Gastroesophageal sphincter (tissue), 3 donors: ENCODE data around the gene SFTPB.

ENCODE experiments used
- CTCF ChIP-seq, 4 experiments: fragments of 200-600 bp in 2 of 4; fragments of 450-650 bp in 2 of 4; sonication (generic) in 1 of 4; IDR thresholded peaks; one replicate each; pipeline ENCODE4 v1.5.1; 2017 to 2019; ENCODE audit warnings: antibody characterized with exemption in 4 of 4, mild to moderate bottlenecking in 2 of 4, moderate library complexity in 2 of 4
- EP300 ChIP-seq: sonication (generic); formaldehyde crosslinking; IDR thresholded peaks from one replicate; pipeline ENCODE4 v1.6.1; 2017; ENCODE audit warnings: antibody characterized with exemption, mild to moderate bottlenecking
- POLR2A ChIP-seq, 2 donors: fragments of 450-650 bp; IDR thresholded peaks; one replicate each; pipeline ENCODE4 v1.6.1; 2017; ENCODE audit warnings: antibody characterized with exemption in 2 of 2, mild to moderate bottlenecking in 2 of 2, moderate library complexity in 1 of 2
- POLR2AphosphoS5 ChIP-seq: sonication (generic); formaldehyde crosslinking; IDR thresholded peaks from one replicate; pipeline ENCODE4 v1.6.1; 2017; ENCODE audit warnings: antibody characterized with exemption

DNA sequence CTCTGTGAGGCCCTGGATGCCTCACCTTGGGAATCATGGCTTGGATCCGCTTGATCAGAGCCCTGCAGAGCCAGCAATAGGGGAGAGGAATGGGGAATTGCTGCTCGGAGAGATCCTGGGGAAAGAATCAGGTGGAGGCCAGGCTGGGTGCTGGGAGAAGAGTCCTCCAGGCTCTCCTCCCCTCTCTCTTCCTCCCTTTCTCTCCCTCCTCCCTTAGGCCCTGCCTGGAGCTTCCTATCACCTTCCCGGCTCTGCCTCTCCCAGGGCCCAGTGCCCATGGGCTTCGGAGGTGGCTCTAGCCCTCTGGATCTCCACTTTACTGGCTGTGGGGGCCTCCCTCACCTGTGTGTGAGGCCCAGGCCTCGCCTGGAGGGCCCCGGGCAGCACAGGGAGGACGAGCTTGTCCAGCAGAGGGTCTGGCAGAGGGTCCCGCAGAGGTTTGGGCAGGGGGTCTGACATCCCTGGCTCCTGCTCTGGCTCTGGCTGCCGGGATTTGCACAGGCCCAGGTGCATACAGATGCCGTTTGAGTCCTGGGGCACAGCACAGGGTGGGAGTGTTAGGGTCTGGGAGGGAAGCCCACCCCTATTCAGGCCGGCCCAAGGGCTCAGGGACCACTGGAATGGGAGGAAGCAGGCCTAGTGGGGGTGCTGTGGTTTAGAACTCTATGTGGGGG, 2.6 kb downstream of the SFTPB start:
- TF ChIP-seq CTCF (IDR thresholded peaks at IDR 0.05) (no peak), POLR2A (IDR thresholded peaks at IDR 0.05) (no peak), EP300 (no peak), POLR2AphosphoS5 (no peak)
